Naive thymus-derived CD4-positive, alpha-beta T cell (primary cell): ENCODE results near the gene SYNPO. TPM values are rescaled to one million over a fixed set of nuclear protein-coding genes. Genes with fewer than 3 reads are reported as not detected.
A peak's percentile ranks its signal among the peaks of the same experiment; 100 is the strongest.

ENCODE experiments used
- ATAC-seq: fragments of 150-1000 bp; cut with Tn5 transposase; 2 replicates; pipeline ENCODE4 v1.10.0; 2021; ENCODE audit warnings: mild to moderate bottlenecking, moderate library complexity
- CTCF ChIA-PET: fragments of 350-600 bp; sonication (Branson Sonifier 250); formaldehyde crosslinking; loops from one replicate; lab custom pipeline; 2021; ENCODE audit warnings: antibody characterized with exemption; lab: Charles Lee
- POLR2A ChIA-PET: fragments of 350-600 bp; sonication (Branson Sonifier 250); formaldehyde crosslinking; loops from one replicate; lab custom pipeline; 2021; ENCODE audit warnings: antibody characterized with exemption, inconsistent platforms; lab: Charles Lee
- DNase-seq, 9 donors: peaks; one replicate each; pipeline versions ENCODE4 v3.0.0 to v3.0.0-alpha.2; 2020 to 2022; ENCODE audit warnings: mixed read lengths in 1 of 9
- H3K27ac ChIP-seq: one replicate; pipeline ENCODE4 v1.7.0; 2013; ENCODE audit warnings: mild to moderate bottlenecking, low read depth, low read length, moderate library complexity
- H3K27me3 ChIP-seq, 2 donors: one replicate each; pipeline ENCODE4 v1.7.0; 2013; ENCODE audit warnings: low read length in 2 of 2, mild to moderate bottlenecking in 2 of 2, moderate library complexity in 2 of 2; ENCODE audit not compliant: control insufficient read depth in 2 of 2, insufficient read depth in 2 of 2
- H3K36me3 ChIP-seq, 3 experiments: 1 replicate in 2 of 3; 2 replicates in 1 of 3; pipeline ENCODE4 v1.7.0; 2013; ENCODE audit warnings: low read length in 3 of 3, mild to moderate bottlenecking in 3 of 3, moderate library complexity in 1 of 3; ENCODE audit not compliant: insufficient read depth in 3 of 3, control insufficient read depth in 2 of 3
- H3K4me1 ChIP-seq, 2 donors: one replicate each; pipeline ENCODE4 v1.7.0; 2013; ENCODE audit warnings: low read length in 2 of 2, mild to moderate bottlenecking in 2 of 2, moderate library complexity in 1 of 2; ENCODE audit not compliant: control insufficient read depth in 2 of 2, insufficient read depth in 2 of 2
- H3K4me3 ChIP-seq: 2 replicates; pipeline ENCODE4 v1.7.0; 2013; ENCODE audit warnings: mild to moderate bottlenecking, low read length
- H3K9me3 ChIP-seq, 3 experiments: 1 replicate in 2 of 3; 2 replicates in 1 of 3; pipeline ENCODE4 v1.7.0; 2013; ENCODE audit warnings: low read length in 3 of 3; ENCODE audit not compliant: control insufficient read depth in 2 of 3
- H3K27ac Mint-ChIP-seq, 9 donors: one replicate each; pipeline ENCODE4 v1.8.0; 2020 to 2022; ENCODE audit warnings: mixed read lengths in 9 of 9, mild to moderate bottlenecking in 8 of 9, moderate library complexity in 5 of 9, inconsistent platforms in 2 of 9
- H3K27me3 Mint-ChIP-seq, 5 donors: one replicate each; pipeline ENCODE4 v1.8.0; 2021 to 2022; ENCODE audit warnings: mixed read lengths in 5 of 5, mild to moderate bottlenecking in 1 of 5
- H3K36me3 Mint-ChIP-seq, 5 donors: one replicate each; pipeline ENCODE4 v1.8.0; 2020 to 2022; ENCODE audit warnings: mixed read lengths in 5 of 5, mild to moderate bottlenecking in 3 of 5, inconsistent platforms in 1 of 5
- H3K4me1 Mint-ChIP-seq, 7 donors: one replicate each; pipeline ENCODE4 v1.8.0; 2020 to 2022; ENCODE audit warnings: mixed read lengths in 7 of 7, mild to moderate bottlenecking in 3 of 7, inconsistent platforms in 1 of 7
- H3K4me3 Mint-ChIP-seq, 10 donors: one replicate each; pipeline ENCODE4 v1.8.0; 2020 to 2022; ENCODE audit warnings: mild to moderate bottlenecking in 10 of 10, mixed read lengths in 10 of 10, moderate library complexity in 6 of 10, inconsistent platforms in 2 of 10
- H3K9me3 Mint-ChIP-seq, 11 donors: one replicate each; pipeline ENCODE4 v1.8.0; 2020 to 2022; ENCODE audit warnings: mixed read lengths in 11 of 11, mild to moderate bottlenecking in 4 of 11, inconsistent platforms in 1 of 11, moderate library complexity in 1 of 11
- intact Hi-C, 2 donors: fragments of 100-400 bp; cut with micrococcal nuclease; formaldehyde crosslinking; loops; one replicate each; pipeline ENCODE4 v1.15.1; 2023
- polyA plus RNA-seq, 2 donors: library from polyadenylated mRNA; unstranded; fragments of 300-500 nt; fragmentation: Illumina TruSeq; gene quantifications; one replicate each; pipeline ENCODE4 v1.2.3, GENCODE V29; 2021
- total RNA-seq, 6 experiments: library from RNA in 5 of 6; stranded (reverse) in 5 of 6; gene quantifications; 1 replicate in 5 of 6; 2 replicates in 1 of 6; pipeline ENCODE4 v1.2.3 and lab custom pipeline; 2021 to 2026

Gene SYNPO
- total and polyA plus RNA-seq, 7 experiments from 2014 or later: 0.07 to 0.59 (median 0.12) TPM; not detected in 3

DNA sequence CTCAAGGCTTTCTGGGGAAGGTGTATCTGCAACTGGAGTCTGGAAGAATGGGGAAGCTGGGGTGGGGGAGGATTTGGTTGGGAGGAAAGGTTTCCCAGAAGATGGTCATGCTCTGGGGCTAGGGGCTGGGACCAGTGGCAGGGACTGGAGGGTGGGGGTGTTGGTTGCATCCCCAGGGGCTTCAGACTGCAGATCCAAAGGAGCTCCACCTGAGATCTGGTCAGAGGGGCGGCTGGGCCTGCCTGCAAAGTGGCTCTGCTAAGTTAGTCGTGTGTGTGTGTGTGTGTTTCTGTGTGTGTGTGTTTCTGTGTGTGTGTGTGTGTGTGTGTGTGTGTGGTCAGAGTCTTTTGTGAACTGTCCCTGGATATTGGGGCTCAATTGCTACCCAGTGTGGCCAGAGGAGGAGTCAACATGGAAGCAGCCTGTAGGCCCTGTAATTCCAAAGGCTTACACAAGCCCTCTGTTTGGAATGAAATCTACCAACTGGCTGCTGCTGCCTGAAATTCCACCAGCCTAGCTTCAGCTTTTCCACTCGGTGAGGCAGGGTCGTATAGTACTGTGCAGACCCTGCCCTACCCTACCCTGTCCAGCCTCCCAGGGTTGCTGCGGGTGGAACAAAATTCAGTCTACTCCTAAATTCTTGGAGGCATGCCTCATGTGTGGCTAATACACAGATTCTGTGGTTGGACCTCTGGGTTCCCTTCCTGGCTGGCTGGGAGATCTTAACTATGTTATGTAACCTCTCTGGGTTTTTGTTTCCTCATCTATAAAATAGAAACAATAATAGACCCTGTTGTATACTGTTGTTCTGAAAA is 12.5 kb upstream of the SYNPO start:
- H3K27me3 ChIP-seq: no peaks in the 10 kb centered on the region
- no peak overlapping the region for H3K27ac ChIP-seq
- DNase-seq (no peak), ATAC-seq (no peak)
- H3K36me3 Mint-ChIP-seq: peaks cover 0 to 2% (median 0%) of the 10 kb centered on the region in 5 donors
- H3K4me1 Mint-ChIP-seq: peaks cover 11 to 22% (median 16%) of the 10 kb centered on the region in 7 donors
- H3K4me3 Mint-ChIP-seq: no peak overlapping the region
- H3K9me3 Mint-ChIP-seq: peaks cover 0 to 1% (median 0%) of the 10 kb centered on the region in 11 donors
- H3K4me3 ChIP-seq: no peak overlapping the region
- H3K27me3 Mint-ChIP-seq: peaks cover 0 to 37% (median 6%) of the 10 kb centered on the region in 5 donors
- H3K27ac Mint-ChIP-seq: no peak overlapping the region
- H3K9me3 ChIP-seq: no peaks in the 10 kb centered on the region
- POLR2A ChIA-PET: no interaction called here
- no peaks in the 10 kb centered on the region for H3K36me3 ChIP-seq
- H3K4me1 ChIP-seq: peaks cover 0 to 20% of the 10 kb centered on the region in 2 donors
- CTCF ChIA-PET: no interaction called here
- intact Hi-C loops: no loop called here

DNA sequence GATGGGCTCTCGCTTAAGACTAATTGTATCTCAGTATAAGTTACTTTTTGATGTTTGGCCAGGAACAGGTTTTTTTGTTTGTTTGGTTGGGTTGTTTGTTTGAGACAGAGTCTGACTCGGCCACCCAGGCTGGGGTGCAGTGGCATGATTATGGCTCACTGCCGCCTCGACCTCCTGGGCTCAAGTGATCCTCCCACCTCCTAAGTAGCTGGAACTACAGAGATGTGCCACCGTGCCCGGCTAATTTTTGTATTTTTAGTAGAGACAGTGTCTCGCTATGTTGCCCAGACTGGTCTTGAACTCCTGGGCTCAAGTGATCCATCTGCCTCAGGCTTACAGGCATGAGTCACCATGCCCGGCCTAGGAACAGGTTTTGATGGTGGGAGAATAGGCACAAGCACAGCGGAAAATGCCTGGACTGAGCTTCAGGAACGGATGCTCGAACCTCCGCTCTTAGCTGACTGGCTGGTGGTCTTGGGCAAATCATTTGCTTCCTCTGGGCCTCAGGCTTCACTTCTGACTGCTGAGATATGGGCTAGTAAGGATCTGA is 11.4 kb upstream of the SYNPO start:
- H3K9me3 ChIP-seq: no peaks in the 10 kb centered on the region
- H3K27me3 ChIP-seq: no peaks in the 10 kb centered on the region
- Mint-ChIP-seq H3K4me1 (peaks cover 4 to 11% (median 5%) of the 10 kb centered on the region in 7 donors), H3K27me3 (peaks cover 0 to 27% (median 5%) of the 10 kb centered on the region in 5 donors), H3K36me3 (peaks cover 0 to 2% (median 0%) of the 10 kb centered on the region in 5 donors), H3K4me3 (no peak overlapping the region), H3K27ac (peak overlapping the region in 1 of 9 donors; percentile 28), H3K9me3 (peaks cover 0 to 1% (median 0%) of the 10 kb centered on the region in 11 donors)
- ChIA-PET CTCF (no interaction called here), POLR2A (no interaction called here)
- H3K27ac ChIP-seq: no peak overlapping the region
- no peaks in the 10 kb centered on the region for H3K36me3 ChIP-seq
- no peak for DNase-seq
- ATAC-seq: no peak
- intact Hi-C loops: no loop called here
- H3K4me3 ChIP-seq: no peak overlapping the region
- H3K4me1 ChIP-seq: peaks cover 0 to 10% of the 10 kb centered on the region in 2 donors

DNA sequence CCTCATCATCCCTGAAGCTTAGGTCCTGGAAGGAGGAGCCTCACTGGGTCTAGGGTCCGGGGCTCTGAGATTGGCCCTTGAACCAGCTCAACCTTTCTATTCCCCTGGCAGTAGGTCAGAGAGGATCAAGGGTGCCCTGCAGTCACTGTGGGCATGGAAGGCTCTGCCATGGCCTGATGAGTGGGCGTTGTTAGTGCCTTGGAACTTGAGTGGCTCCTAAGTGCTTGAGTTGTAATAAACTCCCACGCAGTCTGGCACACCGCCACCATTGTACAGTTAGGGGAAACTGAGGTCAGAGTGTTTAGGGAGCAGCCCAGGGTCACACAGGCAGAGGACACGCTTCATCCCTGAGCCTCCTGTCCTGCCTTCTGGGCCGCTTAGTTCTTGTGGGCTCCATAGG is 10.4 kb upstream of the SYNPO start:
- ATAC-seq: no peak
- Mint-ChIP-seq H3K27ac (no peak overlapping the region), H3K4me1 (peaks cover 0 to 6% (median 0%) of the 10 kb centered on the region in 7 donors), H3K36me3 (no peaks in the 10 kb centered on the region), H3K27me3 (peaks cover 0 to 25% (median 0%) of the 10 kb centered on the region in 5 donors), H3K4me3 (no peak overlapping the region), H3K9me3 (no peaks in the 10 kb centered on the region)
- Histone ChIP-seq H3K9me3 (no peaks in the 10 kb centered on the region), H3K4me1 (peaks cover 0 to 7% of the 10 kb centered on the region in 2 donors), H3K27me3 (no peaks in the 10 kb centered on the region), H3K36me3 (no peaks in the 10 kb centered on the region), H3K4me3 (no peak overlapping the region), H3K27ac (no peak overlapping the region)
- no peak for DNase-seq
- intact Hi-C loops: no loop called here
- ChIA-PET CTCF (no interaction called here), POLR2A (no interaction called here)

DNA sequence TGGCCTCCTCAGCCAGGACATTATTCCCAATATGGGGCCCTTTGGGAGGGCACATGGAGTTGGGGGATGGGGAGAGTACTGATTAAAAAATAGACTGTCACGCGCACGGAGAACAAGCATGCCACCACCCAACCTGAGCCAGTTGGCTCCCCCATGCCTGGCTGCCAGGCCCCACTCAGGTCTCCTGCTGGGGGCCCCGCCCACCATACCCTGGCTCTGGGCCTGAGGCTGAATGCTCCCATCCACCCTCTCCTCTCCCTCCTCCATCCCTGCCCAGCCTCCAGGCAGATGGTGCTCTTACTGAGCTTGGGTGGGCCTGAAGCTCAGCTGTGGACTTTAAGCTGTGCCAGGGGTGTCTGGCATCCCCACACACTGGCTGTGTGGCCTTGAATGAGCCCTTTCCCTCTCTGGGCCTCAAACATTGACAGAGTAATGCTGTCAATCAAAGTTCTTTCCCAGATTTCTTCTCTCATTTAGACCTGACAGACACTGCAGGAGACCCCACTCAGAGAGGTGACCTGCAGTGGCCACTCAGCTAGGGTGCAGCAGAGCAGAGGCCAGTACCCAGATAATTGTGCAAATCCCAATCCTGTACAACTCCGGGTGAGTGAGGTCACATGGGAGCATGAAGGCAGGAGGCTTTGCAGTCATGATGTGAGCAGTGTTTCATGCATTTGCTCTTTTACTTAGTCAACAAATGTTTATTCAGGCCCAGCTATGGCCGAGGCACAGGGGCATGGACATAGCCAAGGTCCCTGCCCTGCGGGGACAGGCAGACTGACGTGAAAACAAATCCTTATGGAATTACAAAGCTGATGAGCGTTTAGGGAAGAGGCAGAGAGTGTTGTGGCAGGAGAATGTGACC is 9.8 kb upstream of the SYNPO start:
- no peak overlapping the region for H3K4me3 Mint-ChIP-seq
- DNase-seq (no peak), ATAC-seq (no peak)
- Histone ChIP-seq H3K27ac (no peak overlapping the region), H3K9me3 (no peaks in the 10 kb centered on the region), H3K4me3 (no peak overlapping the region), H3K36me3 (no peaks in the 10 kb centered on the region), H3K27me3 (no peaks in the 10 kb centered on the region), H3K4me1 (no peaks in the 10 kb centered on the region)
- peaks cover 0 to 6% (median 0%) of the 10 kb centered on the region in 7 donors for H3K4me1 Mint-ChIP-seq
- H3K36me3 Mint-ChIP-seq: no peaks in the 10 kb centered on the region
- peak overlapping the region in 1 of 9 donors; percentile 14 for H3K27ac Mint-ChIP-seq
- ChIA-PET CTCF (no interaction called here), POLR2A (no interaction called here)
- H3K9me3 Mint-ChIP-seq: no peaks in the 10 kb centered on the region
- intact Hi-C loops: no loop called here
- H3K27me3 Mint-ChIP-seq: peaks cover 0 to 23% (median 0%) of the 10 kb centered on the region in 5 donors

DNA sequence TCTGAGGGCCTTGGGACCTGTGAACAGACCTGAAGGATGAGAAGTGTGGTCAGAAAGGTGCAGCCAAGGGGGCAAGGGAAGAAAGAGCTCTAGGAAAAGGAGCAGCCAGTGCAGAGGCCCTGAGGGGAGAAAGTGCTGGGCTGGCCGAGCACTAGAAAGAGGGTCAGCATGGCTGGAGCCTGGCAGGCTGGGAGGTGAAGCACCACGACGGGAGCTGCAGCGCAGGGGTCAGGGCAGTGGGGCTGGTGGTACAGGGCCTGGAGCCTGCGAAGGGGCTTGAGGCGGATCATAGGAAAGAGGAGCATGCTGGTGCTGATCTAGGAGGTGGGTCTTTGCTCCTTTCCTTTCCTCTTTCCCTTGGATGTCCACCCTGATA is 9.1 kb upstream of the SYNPO start:
- H3K36me3 Mint-ChIP-seq: no peaks in the 10 kb centered on the region
- no peak overlapping the region for H3K4me3 Mint-ChIP-seq
- intact Hi-C loops: no loop called here
- peaks cover 0 to 6% (median 0%) of the 10 kb centered on the region in 7 donors for H3K4me1 Mint-ChIP-seq
- DNase-seq (no peak), ATAC-seq (no peak)
- H3K9me3 Mint-ChIP-seq: no peaks in the 10 kb centered on the region
- Histone ChIP-seq H3K9me3 (no peaks in the 10 kb centered on the region), H3K27me3 (no peaks in the 10 kb centered on the region), H3K27ac (no peak overlapping the region), H3K4me1 (no peaks in the 10 kb centered on the region), H3K36me3 (no peaks in the 10 kb centered on the region), H3K4me3 (no peak overlapping the region)
- CTCF ChIA-PET: no interaction called here
- H3K27me3 Mint-ChIP-seq: peaks cover 0 to 21% (median 0%) of the 10 kb centered on the region in 5 donors
- peak overlapping the region in 1 of 9 donors; percentile 14 for H3K27ac Mint-ChIP-seq
- POLR2A ChIA-PET: no interaction called here

DNA sequence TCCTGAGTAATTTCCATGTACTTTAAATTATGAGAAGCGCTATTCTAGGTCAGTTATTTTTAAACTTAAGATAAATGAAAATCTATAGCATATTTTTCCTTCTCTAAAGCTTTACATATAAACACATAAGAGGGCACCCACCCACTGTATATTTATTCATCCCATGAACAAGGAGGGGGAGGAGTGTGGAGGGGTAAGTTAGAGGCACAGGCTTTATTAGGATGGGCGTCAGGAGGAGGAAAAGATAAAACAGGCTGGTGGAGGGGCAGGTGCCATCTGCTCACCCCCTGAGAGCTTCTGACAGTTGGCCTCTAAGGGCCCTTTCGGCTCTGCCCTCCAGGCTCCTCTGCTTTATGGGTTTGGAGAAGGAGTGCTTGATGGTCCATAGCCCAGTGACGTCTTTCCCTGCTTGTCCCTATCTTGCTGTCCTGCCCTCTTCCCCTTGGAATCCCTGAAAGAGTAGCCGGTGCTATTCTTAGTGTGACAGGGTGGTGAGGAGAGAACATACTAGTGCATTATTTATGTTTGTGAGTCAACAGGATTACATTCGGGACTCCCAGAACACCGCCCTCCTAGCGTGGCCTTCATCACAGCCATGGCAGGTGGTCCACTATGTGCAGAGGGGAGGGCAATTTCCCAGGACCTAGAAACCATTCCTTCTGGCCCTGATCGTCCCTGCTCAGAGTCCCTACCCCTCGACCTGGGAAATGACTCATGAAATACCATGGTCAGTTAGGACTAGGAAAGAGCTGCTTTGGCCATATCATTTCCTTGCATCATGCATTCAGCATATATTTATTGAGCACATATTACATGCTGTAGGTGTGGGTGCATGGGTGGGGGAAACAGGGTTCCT is 7.9 kb upstream of the SYNPO start:
- Histone ChIP-seq H3K27me3 (no peaks in the 10 kb centered on the region), H3K4me1 (no peaks in the 10 kb centered on the region), H3K4me3 (no peak overlapping the region), H3K9me3 (no peaks in the 10 kb centered on the region), H3K36me3 (no peaks in the 10 kb centered on the region), H3K27ac (no peak overlapping the region)
- CTCF ChIA-PET: no interaction called here
- no peaks in the 10 kb centered on the region for H3K36me3 Mint-ChIP-seq
- H3K4me1 Mint-ChIP-seq: peaks cover 0 to 1% (median 0%) of the 10 kb centered on the region in 7 donors
- H3K9me3 Mint-ChIP-seq: peaks cover 0 to 2% (median 0%) of the 10 kb centered on the region in 11 donors
- H3K27me3 Mint-ChIP-seq: peaks cover 0 to 19% (median 0%) of the 10 kb centered on the region in 5 donors
- POLR2A ChIA-PET: no interaction called here
- intact Hi-C loops: no loop called here
- no peak overlapping the region for H3K27ac Mint-ChIP-seq
- DNase-seq: no peak
- no peak overlapping the region for H3K4me3 Mint-ChIP-seq
- no peak for ATAC-seq
